HG03558 (cell line): Measurements from ENCODE around the gene SRGAP3.
"Not testable (repeated sequence)": the region's sequence is repeated elsewhere in the genome, so short reads cannot be mapped to it uniquely, and the experiment has no call there.

Source experiments
- ATAC-seq: cut with Tn5 transposase; IDR thresholded peaks from one replicate; pipeline ENCODE4 v1.9.1; 2021; ENCODE audit warnings: moderate number of reproducible peaks; ENCODE audit not compliant: unreplicated experiment; ENCODE audit errors: extremely low read depth

Gene SRGAP3

GRCh38 chr3:9102240-9102981 lies 147.0 kb downstream of the SRGAP3 start:
- no peak for ATAC-seq

- no peak for ATAC-seq
These were observed 148.2 kb downstream of the SRGAP3 start for GRCh38 chr3:9101286-9101685.

- no peak for ATAC-seq
These were observed 148.9 kb downstream of the SRGAP3 start for GRCh38 chr3:9100513-9100894.

GRCh38 chr3:9099702-9100512 lies 149.5 kb downstream of the SRGAP3 start:
- no peak for ATAC-seq

- ATAC-seq: no peak
These were observed 150.4 kb downstream of the SRGAP3 start for GRCh38 chr3:9098716-9099675.

- no peak for ATAC-seq
These were observed 152.0 kb downstream of the SRGAP3 start for GRCh38 chr3:9097495-9097894.

GRCh38 chr3:9091486-9092235 lies 157.8 kb downstream of the SRGAP3 start:
- ATAC-seq: no peak

GRCh38 chr3:9088441-9089353 lies 160.7 kb downstream of the SRGAP3 start:
- ATAC-seq: no peak

GRCh38 chr3:9087831-9088413 lies 161.5 kb downstream of the SRGAP3 start:
- ATAC-seq: no peak

- ATAC-seq: not testable (repeated sequence)
These were observed 164.0 kb downstream of the SRGAP3 start for GRCh38 chr3:9085428-9085827.

- no peak for ATAC-seq
These were observed 168.1 kb downstream of the SRGAP3 start for GRCh38 chr3:9081184-9081818.

GRCh38 chr3:9080163-9080562 lies 169.3 kb downstream of the SRGAP3 start:
- ATAC-seq: no peak

GRCh38 chr3:9079676-9080075 lies 169.8 kb downstream of the SRGAP3 start:
- no peak for ATAC-seq

- ATAC-seq: no peak
These were observed 170.7 kb downstream of the SRGAP3 start for GRCh38 chr3:9078561-9079240.

GRCh38 chr3:9077029-9077428 lies 172.4 kb downstream of the SRGAP3 start:
- ATAC-seq: no peak

- no peak for ATAC-seq
These were observed 173.7 kb downstream of the SRGAP3 start for GRCh38 chr3:9075762-9076161.

GRCh38 chr3:9074079-9074478 lies 175.4 kb downstream of the SRGAP3 start:
- no peak for ATAC-seq

GRCh38 chr3:9072667-9073009 lies 176.8 kb downstream of the SRGAP3 start:
- ATAC-seq: no peak
